Putamen (tissue), 1 donor: Measurements from ENCODE around the gene ZNF787.

Source experiments
- DNase-seq: peaks from one replicate; pipeline ENCODE4 v3.0.0-alpha.2; 2016; ENCODE audit warnings: low spot score

The ZNF787 gene

DNA sequence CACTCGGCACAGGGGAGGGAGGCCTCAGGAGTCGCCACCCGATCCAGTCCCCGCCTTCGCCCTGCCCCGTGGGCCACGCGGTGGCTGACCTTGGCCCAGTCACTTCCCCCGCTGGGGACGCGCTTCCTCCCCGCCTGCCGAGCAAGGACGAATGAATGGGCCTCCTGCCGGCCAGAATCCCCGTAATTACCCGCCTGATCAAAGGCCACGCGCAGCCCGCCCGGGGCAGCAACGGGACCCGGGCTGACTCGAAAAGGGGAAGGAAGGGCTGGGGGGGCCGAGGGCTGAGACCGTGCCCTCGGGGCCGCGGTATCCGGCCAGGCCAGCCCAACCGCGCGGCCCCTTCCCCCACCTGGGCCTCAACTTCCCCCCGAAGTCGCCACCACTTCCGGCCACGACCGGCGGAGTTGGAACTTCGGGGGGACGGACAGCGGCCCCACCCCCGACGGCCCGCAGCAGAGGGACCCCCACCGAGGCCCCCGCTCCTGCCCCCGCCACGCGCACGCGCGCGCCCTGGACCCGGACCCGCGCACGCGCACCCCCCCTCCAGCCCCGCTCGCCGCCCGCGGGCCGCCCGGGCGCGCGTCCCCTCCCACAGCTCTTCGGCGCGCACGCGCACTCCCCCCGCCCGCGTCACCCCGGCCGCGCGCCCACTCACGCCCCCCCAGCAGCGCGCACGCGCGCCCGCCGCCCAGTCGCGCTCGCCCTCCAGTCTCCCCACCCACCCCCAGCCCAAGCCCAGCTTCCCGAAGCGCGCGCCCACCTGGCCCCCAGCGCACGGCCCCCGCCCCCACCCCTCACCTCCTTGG is 520 bp downstream of the ZNF787 start:
- peak; percentile 60 for DNase-seq

DNA sequence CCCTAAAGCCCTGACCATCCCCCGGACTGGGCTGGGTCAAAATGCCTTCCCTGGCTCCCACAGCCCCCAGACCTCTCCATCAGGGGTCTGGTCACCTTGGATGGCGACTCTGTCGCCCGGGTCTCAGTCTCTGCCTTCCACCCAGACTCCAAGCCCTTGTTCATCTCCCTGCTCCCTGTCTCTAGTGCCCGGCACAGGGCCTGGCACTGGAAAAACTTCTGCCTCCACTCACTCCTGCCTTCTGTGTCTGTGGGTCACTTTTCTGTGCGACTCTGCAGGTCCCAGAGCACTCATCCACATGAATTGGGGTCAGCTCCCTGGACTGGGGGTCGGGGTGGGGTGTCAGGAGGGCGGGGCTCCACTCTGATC is 1.1 kb downstream of the ZNF787 start:
- no peak for DNase-seq

DNA sequence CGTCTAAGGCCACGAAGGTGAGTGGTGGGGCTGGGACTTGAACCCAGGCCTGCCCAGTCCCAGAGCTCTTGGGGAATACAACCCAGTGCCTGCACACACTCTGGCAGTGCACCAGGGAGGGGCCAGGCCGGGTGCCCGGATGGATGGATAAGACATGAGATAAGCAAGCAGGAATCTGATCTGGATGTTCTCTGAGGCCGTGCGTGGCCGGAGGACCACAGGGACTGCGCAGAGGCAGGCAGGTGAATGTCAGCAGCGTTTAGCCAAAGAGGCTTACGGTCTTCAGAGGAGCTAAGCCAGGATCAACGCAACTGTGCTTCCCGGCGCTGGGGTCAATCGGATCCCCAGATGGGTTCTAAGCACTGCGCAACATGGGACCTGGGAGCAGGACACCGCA is 1.5 kb downstream of the ZNF787 start:
- no peak for DNase-seq

DNA sequence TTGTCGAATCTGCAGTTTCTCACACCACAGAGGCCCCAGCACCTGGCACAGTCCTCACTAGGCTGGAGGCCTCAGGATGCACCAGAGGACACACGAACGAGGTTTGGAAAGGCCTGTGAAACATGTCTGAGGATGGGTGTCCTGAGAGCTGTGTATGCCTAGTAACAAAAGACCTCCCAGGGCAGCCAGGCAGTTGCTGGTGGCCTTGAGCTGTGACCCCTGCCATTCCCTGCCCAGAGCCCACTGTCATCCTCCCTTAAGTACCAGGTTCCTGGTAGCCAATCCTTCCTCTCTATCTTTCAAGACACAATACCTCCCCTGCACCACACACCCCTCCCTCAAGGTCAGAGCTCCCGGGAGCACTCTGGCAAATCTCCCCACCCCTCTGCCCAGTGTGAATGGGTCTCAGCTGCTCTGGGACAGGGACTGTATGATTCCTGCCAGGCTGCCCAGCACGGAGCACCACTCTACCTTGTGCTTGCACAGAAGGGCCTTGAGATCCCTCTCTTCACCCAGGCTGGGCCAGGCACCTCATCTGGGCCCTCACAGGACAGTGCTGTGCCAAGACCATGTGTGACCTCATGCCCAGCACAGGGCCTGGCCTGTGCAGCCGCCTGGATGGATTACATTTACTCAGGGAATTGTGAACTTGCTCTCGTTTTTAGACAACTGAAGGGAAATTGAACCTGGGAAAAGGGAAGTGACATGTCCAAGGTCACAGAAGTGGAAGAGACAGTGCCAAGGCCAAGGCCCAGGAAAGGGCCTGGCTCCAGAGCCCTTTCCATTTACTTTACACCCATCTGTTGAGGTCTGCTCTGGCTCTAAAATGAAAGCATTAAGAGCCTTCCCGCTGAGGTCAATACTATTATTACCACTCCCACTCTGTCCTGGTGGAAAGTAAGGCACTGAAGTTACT is 2.2 kb downstream of the ZNF787 start:
- DNase-seq: no peak

DNA sequence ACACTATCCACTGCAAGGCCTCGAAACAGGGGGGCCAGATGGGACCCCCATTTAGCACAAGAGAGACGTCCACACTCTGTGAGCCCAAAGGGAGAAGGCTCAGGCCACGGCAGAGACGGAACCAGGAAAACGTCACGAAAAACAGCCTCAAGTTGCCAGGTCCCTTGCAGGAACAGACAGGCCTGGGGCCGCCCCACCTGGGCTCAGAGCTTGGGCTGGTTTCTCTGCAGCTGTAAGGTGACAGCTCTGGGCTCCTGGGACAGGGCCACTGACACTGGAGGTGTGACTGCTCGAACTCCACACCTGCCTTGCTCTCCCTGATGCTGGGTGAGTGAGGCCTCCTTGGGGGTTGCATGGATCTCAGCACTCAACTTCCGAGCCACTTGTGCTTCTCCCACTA is 3.2 kb downstream of the ZNF787 start:
- DNase-seq: no peak

DNA sequence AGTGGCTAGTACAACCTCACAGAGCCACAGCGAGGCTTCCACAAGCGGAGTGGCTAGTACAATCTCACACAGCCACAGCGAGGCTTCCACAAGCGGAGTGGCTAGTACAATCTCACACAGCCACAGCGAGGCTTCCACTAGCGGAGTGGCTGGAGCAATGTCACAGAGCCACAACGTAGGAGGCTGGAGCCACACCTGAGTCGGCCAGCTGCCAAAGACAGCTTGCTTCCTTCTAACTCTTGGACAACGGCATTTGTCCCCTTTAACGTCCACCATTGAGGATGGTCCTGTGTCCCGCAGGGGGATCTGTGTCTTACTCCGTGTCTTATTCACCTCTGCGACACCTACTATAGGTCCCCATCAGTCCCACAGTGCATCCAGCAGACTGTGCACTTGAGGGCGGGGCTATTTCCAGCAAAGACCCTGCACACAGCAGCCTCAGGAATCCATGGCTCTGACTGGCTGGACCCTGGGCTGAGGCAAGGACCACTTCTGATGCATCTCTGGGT is 3.7 kb downstream of the ZNF787 start:
- DNase-seq: no peak

DNA sequence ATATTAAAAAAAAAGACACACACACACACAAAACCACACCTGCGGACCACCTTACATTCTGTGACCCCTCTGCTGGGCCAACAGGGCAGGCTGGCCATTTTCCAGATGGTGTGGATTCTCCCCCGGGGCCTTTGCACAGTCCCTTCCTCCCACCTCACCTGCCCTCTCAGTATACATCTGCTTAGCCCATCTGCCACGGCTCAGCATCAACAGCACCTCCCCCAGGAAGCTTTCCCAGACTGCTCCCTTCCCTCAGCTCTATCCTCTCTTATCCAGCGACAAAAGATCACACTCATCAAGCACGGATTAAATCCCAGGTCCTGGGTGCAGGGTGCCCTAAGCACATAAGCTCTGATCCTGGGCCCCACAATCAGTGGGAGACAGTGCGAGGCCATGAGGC is 4.5 kb downstream of the ZNF787 start:
- DNase-seq: no peak

DNA sequence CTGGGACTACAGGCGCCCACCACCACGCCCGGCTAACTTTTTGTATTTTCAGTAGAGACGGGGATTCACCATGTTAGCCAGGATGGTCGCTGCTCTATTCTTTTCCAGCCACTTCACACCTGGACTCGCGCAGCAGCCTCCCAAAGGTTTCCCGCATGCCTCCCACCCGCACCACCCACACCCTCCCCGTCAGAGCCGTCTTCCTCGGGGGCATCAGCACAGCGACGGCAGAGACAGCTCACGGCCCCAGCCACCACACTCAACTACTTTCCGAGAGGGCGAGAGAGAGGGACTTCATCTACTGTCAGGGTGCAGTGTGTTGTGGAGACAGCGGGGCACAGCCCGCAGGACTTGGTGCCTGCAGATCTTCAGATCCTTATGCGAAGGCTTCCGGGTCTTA is 5.6 kb downstream of the ZNF787 start:
- DNase-seq: no peak

DNA sequence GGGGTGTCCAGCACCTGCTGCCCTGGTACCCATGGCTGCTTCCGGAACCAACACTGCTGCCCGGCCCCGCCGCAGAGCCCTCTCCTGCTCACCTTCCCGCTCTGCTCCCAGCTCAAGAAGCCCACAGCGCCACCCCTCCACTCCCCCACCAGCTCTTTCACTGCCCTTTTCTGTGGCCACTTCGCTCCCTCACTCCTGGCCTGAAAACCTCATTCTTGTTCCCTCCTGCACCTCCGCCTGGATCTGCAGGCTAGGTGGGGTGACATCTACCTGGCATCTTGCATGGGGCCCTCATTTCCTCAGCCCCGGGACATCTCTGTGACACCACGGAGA is 6.4 kb downstream of the ZNF787 start:
- DNase-seq: no peak

DNA sequence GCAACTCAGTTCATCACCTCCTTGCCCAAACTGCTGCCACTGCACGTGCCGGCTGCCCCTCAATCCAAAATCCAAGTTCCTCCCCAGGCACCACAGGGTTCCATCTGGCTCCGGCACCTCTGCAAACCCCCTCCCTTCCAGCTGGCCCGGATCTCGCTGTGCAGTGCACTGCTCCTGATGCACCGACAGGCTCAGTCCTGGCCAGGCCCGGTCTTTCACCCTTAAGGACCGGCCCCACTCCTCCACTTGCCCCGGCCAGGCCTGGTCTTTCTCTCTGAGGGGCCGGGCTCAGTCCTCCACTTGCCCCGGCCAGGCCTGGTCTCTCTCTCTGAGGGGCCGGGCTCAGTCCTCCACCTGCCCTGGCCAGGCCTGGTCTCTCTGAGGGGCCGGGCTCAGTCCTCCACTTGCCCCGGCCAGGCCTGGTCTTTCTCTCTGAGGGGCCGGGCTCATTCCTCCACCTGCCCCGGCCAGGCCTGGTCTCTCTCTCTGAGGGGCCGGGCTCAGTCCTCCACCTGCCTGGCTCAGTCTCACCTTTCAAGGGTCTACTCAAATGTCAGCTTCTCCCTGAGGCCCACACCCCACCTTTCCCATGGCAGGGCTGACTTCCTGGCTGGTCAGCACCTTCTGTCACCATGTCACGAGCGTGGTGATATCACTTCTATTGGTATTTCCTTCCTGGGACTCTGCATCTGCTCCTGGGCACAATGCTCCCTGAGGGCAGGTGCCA is 6.9 kb downstream of the ZNF787 start:
- DNase-seq: no peak

DNA sequence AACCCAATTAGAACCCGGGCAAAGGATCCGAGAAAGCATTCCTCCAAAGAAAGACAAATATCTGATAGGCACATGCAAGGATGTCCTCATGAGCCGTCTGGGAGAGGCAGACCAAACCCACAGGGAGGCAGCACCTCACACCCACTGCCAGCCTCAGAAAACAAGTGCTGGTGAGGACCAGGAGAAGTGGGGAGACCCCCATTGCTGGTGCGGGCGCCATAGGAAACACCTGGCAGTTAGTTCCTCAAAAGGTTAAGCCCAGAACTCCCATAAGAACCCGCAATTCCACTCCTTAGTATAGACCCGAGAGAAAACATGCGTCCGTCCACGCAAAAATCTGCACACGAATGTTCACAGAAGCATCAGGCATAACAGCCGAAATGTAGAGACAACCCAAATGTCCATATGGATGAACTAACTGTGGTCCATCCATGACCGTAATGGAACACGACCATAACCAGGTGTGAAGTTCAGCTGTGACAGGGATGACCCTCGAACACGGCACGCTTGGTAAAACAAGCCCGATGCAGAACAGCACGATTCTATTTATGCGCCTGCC is 7.9 kb downstream of the ZNF787 start:
- no peak for DNase-seq

DNA sequence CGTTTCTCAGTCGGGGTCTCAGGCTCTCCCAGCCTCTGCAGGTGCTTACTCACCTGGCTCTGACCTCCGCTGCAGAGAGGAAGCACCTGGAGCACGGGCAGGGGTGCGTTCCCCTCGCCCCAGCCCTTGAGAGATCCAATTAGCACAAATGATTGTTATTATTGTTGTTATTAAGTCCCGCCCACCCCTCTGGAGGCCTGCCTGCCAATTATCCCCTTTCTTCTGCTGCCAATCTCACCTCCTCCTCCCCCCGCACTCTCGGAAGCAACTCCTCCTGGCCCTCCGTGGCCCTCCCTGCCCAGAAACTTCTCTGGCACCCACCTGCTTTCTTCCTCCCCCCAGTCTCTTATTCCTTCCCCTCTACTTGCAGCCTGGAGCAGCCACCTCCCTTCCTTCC is 8.8 kb downstream of the ZNF787 start:
- DNase-seq: no peak

DNA sequence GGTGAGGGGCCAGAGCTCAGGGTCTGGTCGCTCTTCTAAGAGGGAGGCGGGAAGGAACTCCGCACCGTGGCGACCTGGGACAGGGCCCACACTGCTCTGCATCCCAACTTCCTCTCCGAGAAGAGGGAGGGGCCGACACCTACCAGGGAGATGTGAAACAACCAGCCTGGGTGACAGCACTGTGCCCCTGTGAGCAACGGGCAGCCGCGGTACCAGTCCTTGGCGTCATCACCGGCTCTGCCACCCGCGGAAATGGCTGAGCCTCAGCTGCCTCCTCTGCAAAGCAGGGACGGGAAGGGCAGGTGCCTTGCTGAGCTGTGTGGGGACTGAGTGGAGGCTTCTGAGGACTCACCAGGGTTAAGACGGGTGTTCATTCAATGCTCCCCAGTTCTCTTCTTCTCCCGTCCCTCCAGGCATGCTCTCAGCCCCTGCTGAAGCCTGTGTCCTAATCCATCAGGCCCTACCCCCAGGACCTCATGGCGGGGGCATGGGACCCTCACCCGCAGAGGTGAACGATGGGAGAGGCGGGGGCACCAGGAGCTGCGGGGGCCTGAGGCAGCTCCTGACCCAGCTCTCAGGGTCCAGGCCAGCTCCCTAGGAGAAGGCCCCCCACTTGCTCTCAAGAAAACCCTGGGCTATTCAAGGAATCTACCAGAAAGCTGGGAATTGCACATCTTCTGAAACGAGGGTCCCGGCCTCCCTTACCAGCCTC is 9.3 kb downstream of the ZNF787 start:
- peak; percentile 70 for DNase-seq

DNA sequence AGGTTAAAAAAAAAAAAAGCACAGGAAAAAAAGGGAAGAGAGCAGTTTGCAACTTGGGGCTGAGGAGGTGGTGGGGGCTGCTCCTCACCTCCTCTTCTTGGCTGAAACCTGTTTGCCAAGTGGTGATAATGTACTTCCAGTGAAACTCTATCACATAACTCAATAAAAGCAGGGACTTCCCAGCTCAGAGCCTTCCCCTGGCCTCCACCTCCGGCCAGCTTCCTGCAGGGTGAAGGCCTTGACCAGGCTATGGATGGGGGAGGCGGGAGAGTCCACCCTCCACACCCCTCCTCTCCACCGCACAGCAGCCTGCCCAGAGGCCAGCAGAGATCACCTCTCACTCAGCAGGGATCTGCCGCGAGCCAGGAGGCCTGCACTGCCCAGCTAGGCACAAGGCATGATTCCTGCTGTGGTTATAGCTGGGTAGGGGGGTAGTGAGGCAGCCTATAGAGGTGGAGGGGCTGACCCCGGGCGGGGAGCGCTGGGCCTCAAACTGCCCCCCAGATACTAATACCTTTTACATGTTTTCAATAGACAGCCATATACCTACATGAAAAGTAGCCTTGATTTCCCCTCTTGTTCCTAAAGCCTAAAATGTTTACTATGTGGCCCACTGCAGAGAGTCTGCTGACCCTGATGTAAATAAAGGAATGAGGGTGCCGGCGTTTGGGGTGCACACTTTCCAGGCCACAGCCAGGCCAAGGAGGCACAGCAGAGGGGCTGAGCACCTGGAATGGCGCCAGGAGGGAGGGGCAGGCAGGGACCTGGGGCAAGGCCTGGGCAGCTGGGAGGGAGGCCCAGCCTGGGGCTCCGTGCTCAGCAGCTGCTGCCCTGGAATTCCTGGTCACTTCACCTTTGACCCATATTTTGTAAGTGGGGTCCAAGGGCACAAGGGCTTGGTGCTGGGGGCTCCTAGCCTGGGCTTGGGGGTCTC is 10.3 kb downstream of the ZNF787 start:
- DNase-seq: no peak

DNA sequence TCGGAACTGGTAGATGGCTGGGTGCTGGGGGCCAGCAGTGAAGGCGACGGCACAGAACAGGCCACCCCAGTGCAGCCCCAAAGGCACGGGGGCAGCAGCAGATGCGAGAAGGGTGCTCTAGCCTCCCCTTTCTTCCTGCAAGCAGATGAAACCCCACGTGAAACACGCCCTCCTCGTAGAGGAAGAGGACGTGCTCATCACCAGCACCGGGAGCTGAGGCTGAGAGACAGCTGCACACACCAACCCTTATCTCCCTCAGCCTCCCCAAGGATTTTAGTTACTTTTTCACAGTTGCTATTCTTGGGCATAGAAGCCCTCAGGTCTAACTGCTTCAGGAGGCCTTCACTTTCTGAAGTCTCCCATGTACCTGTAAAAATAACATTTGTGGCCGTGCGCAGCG is 11.9 kb downstream of the ZNF787 start:
- DNase-seq: peak; percentile 71

DNA sequence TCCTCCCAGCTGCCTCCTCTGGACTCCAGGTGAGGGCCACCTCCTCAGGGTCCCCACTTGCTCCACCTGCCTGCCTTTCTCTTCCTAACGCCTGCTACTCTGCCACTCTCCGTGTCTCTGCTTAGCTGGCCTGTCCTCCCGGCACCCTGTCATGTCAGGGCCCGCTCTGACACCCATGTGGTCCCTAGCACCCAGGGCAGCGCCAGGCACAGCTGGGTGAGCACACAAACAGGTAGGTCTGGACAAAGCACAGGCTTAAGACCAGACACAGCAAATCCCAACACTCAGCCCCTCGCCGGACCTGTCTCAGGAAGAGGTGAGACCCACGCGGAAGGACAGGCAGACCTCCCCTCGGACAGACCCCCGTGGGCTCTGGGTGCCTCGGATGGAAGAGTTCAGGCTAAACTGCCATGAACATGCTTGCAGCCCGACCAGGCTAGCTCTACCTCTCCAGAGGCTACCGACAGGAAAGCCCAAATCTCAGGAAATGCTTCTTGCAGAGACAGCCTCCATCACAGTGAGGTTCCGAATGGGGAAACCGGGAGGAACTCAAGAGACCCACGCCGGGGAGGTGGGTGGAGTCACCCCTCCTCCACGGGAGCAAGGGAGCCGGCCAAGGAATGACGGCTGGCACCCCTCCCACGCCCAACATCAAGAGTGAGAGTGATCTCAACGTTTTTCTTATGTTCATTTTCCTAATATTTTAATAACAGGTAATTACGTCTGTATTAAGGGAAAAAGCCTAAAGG is 12.5 kb downstream of the ZNF787 start:
- DNase-seq: no peak

DNA sequence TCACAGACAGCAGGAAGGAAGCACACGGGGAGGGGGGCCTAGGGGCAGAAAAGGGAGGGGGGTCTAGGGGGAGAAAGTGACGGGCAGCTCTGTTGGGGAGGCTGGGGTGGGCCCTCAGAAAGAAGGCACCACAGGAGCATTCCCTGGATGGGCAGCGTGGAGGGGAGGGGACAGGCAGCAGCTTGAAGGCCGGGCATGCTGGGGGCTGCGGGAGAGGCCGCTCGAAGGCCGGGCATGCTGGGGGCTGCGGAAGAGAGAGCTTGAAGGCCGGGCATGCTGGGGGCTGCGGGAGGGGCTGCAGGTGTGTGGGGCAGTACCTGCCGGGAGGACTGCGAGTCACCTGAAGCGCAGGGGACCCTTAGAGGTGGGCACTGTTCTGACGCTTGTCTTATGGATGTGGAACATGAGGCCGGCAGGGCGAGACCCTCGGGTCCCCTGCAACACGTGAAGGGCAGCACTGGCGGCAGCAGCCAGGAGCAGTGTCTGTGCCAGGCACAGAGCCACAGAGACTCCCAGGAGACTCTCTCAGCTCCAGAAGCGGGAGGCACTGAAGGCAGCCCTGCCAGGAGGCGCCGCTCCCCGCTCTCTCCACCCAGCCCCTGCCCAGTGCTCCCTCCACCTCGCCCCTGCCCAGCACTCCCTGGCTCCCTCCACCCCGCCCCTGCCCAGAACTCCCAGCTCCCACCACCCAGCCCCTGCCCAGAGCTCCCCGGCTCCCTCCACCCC is 13.3 kb downstream of the ZNF787 start:
- no peak for DNase-seq

DNA sequence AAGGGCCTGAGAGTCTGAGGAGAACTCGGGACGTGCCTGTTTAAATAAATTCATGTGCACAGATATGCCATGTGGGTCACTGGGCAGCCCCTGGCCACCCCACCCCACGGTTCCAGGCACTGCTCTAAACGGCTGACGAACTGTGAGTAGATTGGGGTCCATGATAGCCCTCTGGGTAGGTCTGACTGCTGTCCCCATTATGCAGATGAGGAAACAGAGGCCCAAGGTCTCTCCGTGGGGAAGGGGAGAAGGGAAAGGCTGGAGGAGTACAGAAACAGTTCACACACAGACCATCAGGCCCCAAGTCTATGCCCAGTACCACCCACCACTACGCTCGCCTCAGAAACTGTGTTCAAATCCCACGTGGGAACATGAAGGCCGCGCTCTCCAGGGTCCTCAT is 14.1 kb downstream of the ZNF787 start:
- DNase-seq: no peak

DNA sequence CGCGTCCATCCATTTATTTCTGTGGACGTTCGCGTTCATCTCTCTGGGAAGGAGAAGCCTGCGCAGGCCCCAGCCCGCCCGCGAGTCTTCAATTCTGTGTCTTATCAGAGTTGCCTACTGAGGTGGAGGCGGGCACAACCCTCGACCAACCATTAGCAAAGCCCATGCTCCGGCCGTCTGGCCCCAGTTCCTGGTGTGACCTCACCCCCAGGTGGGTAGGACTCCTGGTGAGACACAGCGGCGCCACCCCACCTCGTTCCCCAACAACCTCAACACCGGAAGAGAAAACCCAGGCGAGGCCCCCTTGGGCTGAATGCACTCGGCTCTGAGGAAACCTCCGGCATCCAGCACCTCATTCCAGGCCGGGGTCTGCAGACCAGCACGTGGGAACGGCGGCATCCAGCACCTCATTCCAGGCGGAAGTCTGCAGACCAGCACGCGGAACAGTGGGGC is 14.7 kb downstream of the ZNF787 start:
- no peak for DNase-seq
